HG03060 (cell line): ENCODE data around the gene PKNOX2.
"Not testable (repeated sequence)": the region's sequence is repeated elsewhere in the genome, so short reads cannot be mapped to it uniquely, and the experiment has no call there.

Experiments used
- ATAC-seq: cut with Tn5 transposase; IDR thresholded peaks from one replicate; pipeline ENCODE4 v1.9.1; 2021; ENCODE audit warnings: low read depth, moderate number of reproducible peaks; ENCODE audit not compliant: unreplicated experiment

The PKNOX2 gene

GRCh38 chr11:125201525-125202141 lies 37.1 kb downstream of the PKNOX2 start:
- ATAC-seq = no peak

- no peak for ATAC-seq
Observed at GRCh38 chr11:125202362-125202880, 37.9 kb downstream of the PKNOX2 start.

DNA sequence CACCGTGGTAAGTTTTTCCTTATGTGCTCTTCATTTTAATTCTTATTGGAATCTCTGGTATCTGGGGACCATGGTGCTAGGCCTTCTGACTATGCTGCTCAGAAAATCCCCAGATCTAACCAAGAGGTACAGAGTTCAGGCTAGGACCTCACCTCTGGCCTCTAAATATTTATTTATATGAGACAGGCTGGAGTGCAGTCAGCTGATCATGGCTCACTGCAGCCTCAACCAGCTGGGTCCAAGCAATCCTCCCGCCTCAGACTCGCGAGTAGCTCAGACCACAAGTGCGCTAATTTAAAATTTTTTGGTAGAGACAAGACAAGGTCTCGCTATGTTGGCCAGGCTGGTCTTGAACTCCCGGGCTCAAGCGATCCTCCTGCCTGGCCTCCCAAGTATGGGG lies 38.4 kb downstream of the PKNOX2 start:
- no peak for ATAC-seq

DNA sequence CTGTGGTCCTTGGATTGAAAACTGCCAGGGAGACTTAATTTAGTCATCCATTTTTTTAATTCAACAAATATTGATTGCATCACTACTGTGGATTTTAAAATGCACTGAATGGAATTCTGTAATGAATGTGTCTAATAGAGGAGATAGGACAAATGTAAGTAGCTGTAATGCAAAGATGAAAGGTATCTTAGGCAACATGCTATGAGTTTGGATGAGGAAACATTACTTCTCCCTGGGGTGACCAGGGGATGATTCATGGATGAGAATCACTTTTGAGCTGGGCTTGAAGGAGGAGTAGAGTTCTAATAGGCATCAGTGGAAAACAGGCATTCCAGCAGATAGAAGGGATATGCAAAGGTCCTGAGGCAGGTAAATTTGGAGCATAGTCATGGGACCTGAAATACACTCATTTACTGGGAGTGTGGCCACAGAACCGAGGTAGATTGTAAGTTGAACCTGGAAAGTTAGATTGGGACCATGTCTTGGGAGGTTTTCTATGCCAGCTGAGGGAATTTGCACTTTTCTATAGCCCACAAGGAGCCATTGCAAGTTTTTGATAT lies 43.4 kb downstream of the PKNOX2 start:
- ATAC-seq = no peak

DNA sequence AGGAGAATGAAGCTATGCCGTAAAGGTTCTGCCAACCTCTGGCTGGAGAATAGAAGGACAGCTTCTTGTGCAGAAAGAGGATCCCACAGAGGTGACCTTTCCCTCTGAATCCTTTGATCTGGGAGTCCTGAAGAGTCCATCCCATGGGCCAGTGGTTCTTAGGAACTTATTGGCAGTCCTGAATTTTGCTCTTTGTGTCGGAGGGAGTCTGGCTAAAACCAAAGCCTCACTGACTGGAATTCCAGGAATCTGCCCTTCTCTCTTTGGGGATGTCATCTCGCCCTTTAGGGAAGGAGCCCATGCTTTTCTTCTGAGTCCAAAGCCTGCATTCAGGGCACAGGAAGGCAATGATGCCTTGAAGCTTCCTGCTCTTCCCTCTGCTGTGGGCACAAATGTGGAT lies 45.5 kb downstream of the PKNOX2 start:
- ATAC-seq = no peak

GRCh38 chr11:125211191-125211947 lies 46.8 kb downstream of the PKNOX2 start:
- ATAC-seq = no peak

GRCh38 chr11:125211948-125212340 lies 47.4 kb downstream of the PKNOX2 start:
- no peak for ATAC-seq

GRCh38 chr11:125214601-125215565 lies 50.3 kb downstream of the PKNOX2 start:
- ATAC-seq = no peak

DNA sequence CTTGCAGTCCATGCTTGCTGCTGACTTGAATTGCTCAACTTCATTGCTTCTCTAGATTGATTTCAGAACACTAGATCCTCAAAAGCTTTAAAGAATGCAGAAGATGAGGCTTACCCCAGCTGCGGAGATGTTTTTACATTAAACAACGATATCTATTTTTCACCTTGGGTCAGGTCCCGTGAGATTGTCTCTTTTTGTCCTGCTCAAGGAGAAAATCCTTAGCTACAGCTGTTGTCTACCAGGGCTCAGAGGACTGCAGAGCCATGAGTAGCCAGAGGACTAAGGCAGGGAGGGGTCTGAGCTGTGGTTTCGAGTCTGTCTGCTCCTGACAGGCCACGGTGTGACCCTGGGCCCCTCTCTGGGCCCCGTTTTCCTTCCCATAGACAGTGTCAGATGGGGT lies 51.4 kb downstream of the PKNOX2 start:
- no peak for ATAC-seq

GRCh38 chr11:125218336-125218735 lies 53.8 kb downstream of the PKNOX2 start:
- ATAC-seq = no peak

- ATAC-seq = no peak
Observed at GRCh38 chr11:125221461-125221860, 56.9 kb downstream of the PKNOX2 start.

- no peak for ATAC-seq
Observed at GRCh38 chr11:125222494-125222893, 57.9 kb downstream of the PKNOX2 start.

DNA sequence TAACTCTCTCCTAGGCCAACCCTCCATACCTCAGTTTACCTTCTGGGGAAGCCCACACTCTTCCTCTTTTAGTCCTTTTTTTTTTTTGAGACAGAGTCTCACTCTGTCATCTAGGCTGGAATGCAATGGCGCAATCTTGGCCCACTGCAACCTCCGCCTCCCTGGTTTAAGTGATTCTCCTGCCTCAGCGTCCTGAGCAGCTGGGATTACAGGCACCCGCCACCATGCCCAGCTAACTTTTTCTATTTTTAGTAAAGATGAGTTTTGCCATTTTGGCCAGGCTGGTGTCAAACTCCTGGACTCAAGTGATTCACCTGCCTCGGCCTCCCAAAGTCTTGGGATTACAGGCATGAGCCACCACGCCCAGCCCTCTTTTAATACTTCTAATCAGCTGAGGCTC lies 58.6 kb downstream of the PKNOX2 start:
- ATAC-seq = not testable (repeated sequence)

GRCh38 chr11:125223901-125224361 lies 59.4 kb downstream of the PKNOX2 start:
- no peak for ATAC-seq

DNA sequence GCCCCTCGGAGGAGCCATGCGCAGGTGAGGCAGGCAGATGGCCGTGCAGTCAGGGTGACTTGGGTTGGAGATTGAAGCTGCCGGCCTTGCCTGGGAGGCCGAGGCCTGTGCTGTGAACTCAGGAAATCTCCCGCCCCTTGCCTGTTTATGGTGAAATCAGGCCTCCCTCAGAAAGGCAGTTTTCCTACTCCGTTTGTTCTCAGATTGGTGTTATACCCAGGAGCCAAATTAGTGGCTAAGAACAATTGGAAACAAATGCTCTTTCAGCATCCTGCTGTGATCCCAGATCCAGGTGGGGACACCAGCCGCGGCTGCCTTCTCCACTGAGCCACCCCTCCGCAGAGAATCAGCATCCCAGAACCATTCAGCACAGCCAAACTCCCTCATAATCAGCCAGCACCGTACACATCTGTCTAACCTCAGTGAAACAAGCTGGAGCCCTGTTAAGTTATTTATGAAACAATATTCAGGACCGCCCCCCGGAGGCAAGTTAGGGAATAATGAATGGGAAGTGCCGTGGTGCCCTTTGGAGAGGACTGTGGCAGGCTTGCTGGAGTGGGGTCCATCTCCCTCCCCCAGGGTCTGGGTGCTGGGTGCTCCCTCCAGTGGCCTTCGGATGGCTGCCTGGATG lies 60.0 kb downstream of the PKNOX2 start:
- no peak for ATAC-seq

- ATAC-seq = no peak
Observed at GRCh38 chr11:125225401-125225800, 60.9 kb downstream of the PKNOX2 start.

DNA sequence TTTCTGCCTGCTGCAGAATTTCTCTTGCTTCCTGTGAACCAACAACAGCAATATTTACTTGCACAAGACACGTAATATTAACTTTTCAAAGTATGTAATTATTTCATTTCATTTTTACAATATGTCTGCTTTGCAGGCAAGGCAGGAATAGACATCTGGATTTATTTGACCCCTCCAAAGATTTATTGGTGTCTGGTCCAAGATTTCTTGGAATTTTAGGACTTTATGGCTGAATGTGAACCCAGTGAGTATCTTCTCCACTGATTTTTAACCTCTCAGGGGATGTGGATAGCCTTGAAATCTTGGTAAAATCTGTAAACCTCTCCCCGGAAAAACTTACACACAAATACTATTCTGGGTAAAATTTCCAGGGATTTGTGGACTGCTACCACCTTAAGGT lies 61.5 kb downstream of the PKNOX2 start:
- no peak for ATAC-seq

DNA sequence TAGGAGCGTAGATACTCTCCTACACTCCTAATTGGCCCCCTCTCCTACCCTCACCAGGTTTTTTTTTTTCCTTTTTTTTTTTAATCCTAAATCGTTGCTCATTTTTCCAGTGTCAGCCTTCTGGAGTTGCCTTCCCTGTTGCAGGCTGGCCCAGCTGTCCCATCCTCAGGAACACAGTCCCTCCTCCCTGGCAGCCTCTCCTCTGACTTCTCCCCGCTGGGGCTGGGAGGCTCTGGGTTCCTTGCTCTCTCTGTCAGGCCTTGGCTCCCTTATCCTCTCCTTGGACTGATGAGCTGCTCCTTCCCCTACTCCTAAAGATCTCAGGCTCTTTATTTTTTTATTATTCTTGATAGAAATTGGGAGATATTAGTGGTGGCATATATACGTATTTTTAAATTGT lies 62.2 kb downstream of the PKNOX2 start:
- no peak for ATAC-seq

DNA sequence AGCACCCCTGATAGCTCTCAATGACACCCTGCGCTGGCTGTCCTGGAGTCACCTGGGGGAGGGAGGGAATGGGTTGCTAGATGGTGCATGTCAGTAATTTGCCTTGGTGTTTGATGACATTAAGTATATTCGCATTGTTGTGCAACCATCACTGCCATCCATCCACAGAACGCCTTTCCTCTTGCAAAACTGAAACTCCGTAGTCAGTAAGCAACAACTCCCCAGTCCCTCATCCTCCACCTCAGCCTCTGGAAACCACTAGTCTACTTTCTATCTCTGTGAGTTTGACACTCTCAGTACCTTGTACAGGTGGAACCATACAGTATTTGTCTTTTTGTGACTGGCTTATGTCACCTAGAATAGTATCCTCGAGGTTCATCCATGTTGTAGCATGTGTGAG lies 62.6 kb downstream of the PKNOX2 start:
- ATAC-seq = no peak

DNA sequence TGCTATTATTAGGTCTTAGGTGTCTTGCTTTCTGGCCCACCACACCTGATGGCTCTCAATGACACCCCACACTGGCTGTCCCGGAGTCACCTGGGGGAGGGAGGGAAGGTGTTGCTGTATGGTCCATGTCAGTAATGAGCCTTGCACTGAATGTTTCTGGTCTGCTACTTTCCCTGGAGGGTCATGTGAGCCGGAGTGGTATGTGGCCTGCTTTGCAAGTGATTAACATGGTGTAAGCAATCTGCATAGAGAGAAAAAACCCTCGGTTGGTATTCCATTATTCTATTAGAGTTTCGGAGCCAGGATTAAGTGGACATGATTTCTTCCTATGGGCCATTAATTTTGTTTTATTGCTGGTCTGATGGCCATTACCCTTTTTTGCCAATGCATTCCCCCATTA lies 63.9 kb downstream of the PKNOX2 start:
- ATAC-seq = no peak
